GM23248 (cell line): Measurements from ENCODE around the gene THBS1.

Experiments used
- EZH2 ChIP-seq: fragments of 200-600 bp; sonication (generic); IDR thresholded peaks from 2 replicates; pipeline ENCODE4 v1.6.1; 2018; ENCODE audit warnings: antibody characterized with exemption, mild to moderate bottlenecking; ENCODE audit not compliant: insufficient read depth, poor library complexity, severe bottlenecking
- EZH2phosphoT487 ChIP-seq: fragments of 200-600 bp; sonication (generic); IDR thresholded peaks from 2 replicates; pipeline ENCODE4 v1.6.1; 2018; ENCODE audit warnings: antibody characterized with exemption, moderate library complexity, mild to moderate bottlenecking, low read depth; ENCODE audit not compliant: insufficient read depth

DNA sequence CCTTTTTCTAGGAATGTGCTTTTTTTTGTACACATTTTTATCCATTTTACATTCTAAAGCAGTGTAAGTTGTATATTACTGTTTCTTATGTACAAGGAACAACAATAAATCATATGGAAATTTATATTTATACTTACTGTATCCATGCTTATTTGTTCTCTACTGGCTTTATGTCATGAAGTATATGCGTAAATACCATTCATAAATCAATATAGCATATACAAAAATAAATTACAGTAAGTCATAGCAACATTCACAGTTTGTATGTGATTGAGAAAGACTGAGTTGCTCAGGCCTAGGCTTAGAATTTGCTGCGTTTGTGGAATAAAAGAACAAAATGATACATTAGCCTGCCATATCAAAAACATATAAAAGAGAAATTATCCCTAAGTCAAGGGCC lies 16.5 kb downstream of the THBS1 start:
- TF ChIP-seq EZH2 (no peak), EZH2phosphoT487 (0 out of 2 replicates have a peak, but pooled peaks have one; percentile 22)
